ENCODE measurements around the gene SIL1. TPM values are rescaled to one million over a fixed set of nuclear protein-coding genes. Genes with fewer than 3 reads are reported as not detected.

SIL1 gene
- total and polyA plus RNA-seq, 9 of the 15 experiments (the other 6 are each of a cell fraction or from before 2014, with no cell fraction given), result 1.3 to 30.5 (median 18.1) TPM

- 38% methylated on average over 1 of the region's 1 CpG for WGBS (ENCODE audit: insufficient coverage, low coverage, missing lambda C conversion rate)
- Histone ChIP-seq H3K4me2 (ENCODE audit: insufficient read depth, low read length) (no peak overlapping the region), H3K4me1 (replicated peaks in 1 of 2; ENCODE audit: control insufficient read depth in 2 of 2, insufficient read depth in 2 of 2, low read length in 2 of 2) (peaks cover 0 to 3% of the 10 kb centered on the region in 2 experiments; a peak in 1 of 5 replicates), H3K27me3 (ENCODE audit: control insufficient read depth in 2 of 2, insufficient read depth in 2 of 2, low read length in 2 of 2) (no peaks in the 10 kb centered on the region), H3K79me2 (ENCODE audit: control insufficient read depth, insufficient read depth, low read length) (no peaks in the 10 kb centered on the region), H3K9me3 (replicated peaks; ENCODE audit: control insufficient read depth, insufficient read depth, low read depth, low read length) (no peaks in the 10 kb centered on the region), H3K4me3 (no peak overlapping the region), H3K36me3 (ENCODE audit: control insufficient read depth, insufficient read depth, low read length) (no peaks in the 10 kb centered on the region), H3K27ac (ENCODE audit: extremely low read depth, low read depth, low read length) (no peak overlapping the region), H3K9ac (ENCODE audit: insufficient read depth in 1 of 2, low read depth in 2 of 2, low read length in 2 of 2) (no peak overlapping the region), H3K9me1 (ENCODE audit: control insufficient read depth, insufficient read depth, low read length) (no peaks in the 10 kb centered on the region), H2AFZ (ENCODE audit: low read depth, low read length) (no peak overlapping the region), H4K20me1 (replicated peaks; ENCODE audit: control insufficient read depth, insufficient read depth, low read length) (0 out of 2 replicates have a peak, but pooled peaks cover 3% of the 10 kb centered on the region)
- intact Hi-C loops (cut with micrococcal nuclease), result no loop called here
- POLR2A ChIA-PET, result interaction anchor here (0.6 to 0.9 kb wide), 2 partner anchors 17 to 623 kb away, joined by 3 read pairs; no protein-coding TSS in a partner anchor
- ATAC-seq, result no peak
- CTCF ChIA-PET (ENCODE audit: low intra/inter-chr PET ratio), result no interaction called here
- no TSS peak for BruUV-seq (replicated peaks)
- in situ Hi-C loops (cut with MboI), result no loop called here
- no peak for DNase-seq (ENCODE audit: extremely low read depth in 1 of 4, low spot score in 3 of 4)
- no peak for FAIRE-seq
- TF ChIP-seq, protein P1, sequence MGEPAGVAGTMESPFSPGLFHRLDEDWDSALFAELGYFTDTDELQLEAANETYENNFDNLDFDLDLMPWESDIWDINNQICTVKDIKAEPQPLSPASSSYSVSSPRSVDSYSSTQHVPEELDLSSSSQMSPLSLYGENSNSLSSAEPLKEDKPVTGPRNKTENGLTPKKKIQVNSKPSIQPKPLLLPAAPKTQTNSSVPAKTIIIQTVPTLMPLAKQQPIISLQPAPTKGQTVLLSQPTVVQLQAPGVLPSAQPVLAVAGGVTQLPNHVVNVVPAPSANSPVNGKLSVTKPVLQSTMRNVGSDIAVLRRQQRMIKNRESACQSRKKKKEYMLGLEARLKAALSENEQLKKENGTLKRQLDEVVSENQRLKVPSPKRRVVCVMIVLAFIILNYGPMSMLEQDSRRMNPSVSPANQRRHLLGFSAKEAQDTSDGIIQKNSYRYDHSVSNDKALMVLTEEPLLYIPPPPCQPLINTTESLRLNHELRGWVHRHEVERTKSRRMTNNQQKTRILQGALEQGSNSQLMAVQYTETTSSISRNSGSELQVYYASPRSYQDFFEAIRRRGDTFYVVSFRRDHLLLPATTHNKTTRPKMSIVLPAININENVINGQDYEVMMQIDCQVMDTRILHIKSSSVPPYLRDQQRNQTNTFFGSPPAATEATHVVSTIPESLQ (CRISPR knock-in tag; IDR thresholded peaks at IDR 0.05), result no peak
- TF ChIP-seq CSDE1 (IDR thresholded peaks at IDR 0.05), result no peak
- TF ChIP-seq, protein P2, sequence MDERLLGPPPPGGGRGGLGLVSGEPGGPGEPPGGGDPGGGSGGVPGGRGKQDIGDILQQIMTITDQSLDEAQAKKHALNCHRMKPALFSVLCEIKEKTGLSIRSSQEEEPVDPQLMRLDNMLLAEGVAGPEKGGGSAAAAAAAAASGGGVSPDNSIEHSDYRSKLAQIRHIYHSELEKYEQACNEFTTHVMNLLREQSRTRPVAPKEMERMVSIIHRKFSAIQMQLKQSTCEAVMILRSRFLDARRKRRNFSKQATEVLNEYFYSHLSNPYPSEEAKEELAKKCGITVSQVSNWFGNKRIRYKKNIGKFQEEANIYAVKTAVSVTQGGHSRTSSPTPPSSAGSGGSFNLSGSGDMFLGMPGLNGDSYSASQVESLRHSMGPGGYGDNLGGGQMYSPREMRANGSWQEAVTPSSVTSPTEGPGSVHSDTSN (CRISPR knock-in tag; IDR thresholded peaks at IDR 0.05; ENCODE audit: low read depth), result no peak
- TF ChIP-seq, protein P2 (tag; conservative IDR thresholded peaks at IDR 0.05; ENCODE audit: low read depth), result peak; percentile 78
- TF ChIP-seq SMC3 (conservative IDR thresholded peaks at IDR 0.05; ENCODE audit: insufficient read depth, low read depth, low read length), result no peak
- peak; percentile 77 for TF ChIP-seq MEIS2 (IDR thresholded peaks at IDR 0.05; ENCODE audit: partially characterized antibody)
These were observed 122.1 kb downstream of the SIL1 start for GRCh38 chr5:139076111-139076510.
